SK-N-SH (cell line): Measurements from ENCODE around the gene ARID1B. TPM values are rescaled to one million over a fixed set of nuclear protein-coding genes. Genes with fewer than 3 reads are reported as not detected.

Source experiments
- CTCF ChIA-PET: fragments of 300-600, 350-600 bp; formaldehyde crosslinking; extraction: SDS; loops from one replicate; lab custom pipeline; 2021; lab: Yijun Ruan, JAX
- POLR2A ChIA-PET: fragments of 350-600 bp; sonication (Branson Sonifier 250); formaldehyde crosslinking; extraction: SDS; loops from one replicate; lab custom pipeline; 2020; ENCODE audit warnings: antibody characterized with exemption, inconsistent platforms; lab: Yijun Ruan, JAX
- DNase-seq: peaks from one replicate; pipeline ENCODE4 v3.0.0; 2012
- H2AFZ ChIP-seq: fragments of 200-600 bp; sonication (generic); 2 replicates; pipeline ENCODE4 v1.8.1; 2016; ENCODE audit warnings: antibody characterized with exemption, mild to moderate bottlenecking, low read depth
- H3F3A ChIP-seq: fragments of 200-600 bp; sonication (generic); replicated peaks from 2 replicates; pipeline ENCODE3; 2016; ENCODE audit warnings: antibody characterized with exemption, mild to moderate bottlenecking; ENCODE audit not compliant: insufficient read depth
- H3K27ac ChIP-seq, 2 experiments: fragments of 200-500 bp in 1 of 2; fragments of 200-600 bp in 1 of 2; sonication (Bioruptor generic) in 1 of 2; sonication (generic), shearing (Covaris generic) in 1 of 2; 2 replicates each; pipeline versions ENCODE4 v1.5.1 to v1.6.1; 2014 to 2016; ENCODE audit warnings: low read depth in 2 of 2, inconsistent platforms in 1 of 2, low read length in 1 of 2, mild to moderate bottlenecking in 1 of 2, mixed read lengths in 1 of 2
- H3K27me3 ChIP-seq: fragments of 200-600 bp; sonication (generic), shearing (Covaris generic); 2 replicates; pipeline ENCODE4 v1.6.1; 2016; ENCODE audit warnings: mixed run types; ENCODE audit not compliant: insufficient read depth
- H3K36me3 ChIP-seq, 2 experiments: fragments of 200-500 bp in 1 of 2; fragments of 200-600 bp in 1 of 2; sonication (Bioruptor generic) in 1 of 2; sonication (generic) in 1 of 2; replicated peaks in 1 of 2; 2 replicates each; pipeline versions ENCODE3 to v1.5.1; 2014 to 2016; ENCODE audit warnings: low read length in 1 of 2, mild to moderate bottlenecking in 1 of 2; ENCODE audit not compliant: insufficient read depth in 2 of 2, control insufficient read depth in 1 of 2
- H3K4me1 ChIP-seq, 2 experiments: fragments of 200-500 bp in 1 of 2; fragments of 200-600 bp in 1 of 2; sonication (Bioruptor generic) in 1 of 2; sonication (generic), shearing (Covaris generic) in 1 of 2; 2 replicates each; pipeline versions ENCODE4 v1.5.1 to v1.6.1; 2014 to 2016; ENCODE audit warnings: low read depth in 1 of 2, low read length in 1 of 2, mixed run types in 1 of 2; ENCODE audit not compliant: insufficient read depth in 2 of 2, control insufficient read depth in 1 of 2
- H3K4me2 ChIP-seq: fragments of 200-600 bp; sonication (generic), shearing (Covaris generic); 2 replicates; pipeline ENCODE4 v1.6.1; 2017; ENCODE audit warnings: mixed run types
- H3K4me3 ChIP-seq, 2 experiments: fragments of 200-500 bp in 1 of 2; fragments of 200-600 bp in 1 of 2; sonication (Bioruptor generic) in 1 of 2; sonication (generic), shearing (Covaris generic) in 1 of 2; 2 replicates each; pipeline versions ENCODE4 v1.5.1 to v1.8.1; 2014 to 2016; ENCODE audit warnings: low read depth in 2 of 2, inconsistent platforms in 1 of 2, low read length in 1 of 2, mild to moderate bottlenecking in 1 of 2, mixed read lengths in 1 of 2, moderate library complexity in 1 of 2
- H3K79me2 ChIP-seq: fragments of 200-600 bp; sonication (generic); 2 replicates; pipeline ENCODE4 v1.8.1; 2017; ENCODE audit warnings: mild to moderate bottlenecking; ENCODE audit not compliant: insufficient read depth
- H3K9ac ChIP-seq: fragments of 200-600 bp; sonication (generic); 2 replicates; pipeline ENCODE4 v1.6.1; 2017; ENCODE audit warnings: mixed run types
- H3K9me2 ChIP-seq: fragments of 200-600 bp; sonication (generic); 2 replicates; pipeline ENCODE4 v1.6.1; 2017; ENCODE audit warnings: mixed run types
- H3K9me3 ChIP-seq: fragments of 200-600 bp; sonication (generic); 2 replicates; pipeline ENCODE4 v1.6.1; 2017; ENCODE audit warnings: mixed run types, mild to moderate bottlenecking, moderate library complexity
- H4K20me1 ChIP-seq: fragments of 200-600 bp; sonication (generic); 2 replicates; pipeline ENCODE4 v1.6.1; 2017; ENCODE audit warnings: mild to moderate bottlenecking, mixed run types; ENCODE audit not compliant: insufficient read depth
- CTCF ChIP-seq: fragments of 200-600 bp; sonication (generic); IDR thresholded peaks from 2 replicates; pipeline ENCODE4 v1.6.1; 2017; ENCODE audit warnings: antibody characterized with exemption, mild to moderate bottlenecking, moderate library complexity
- ELF1 ChIP-seq: IDR thresholded peaks from 2 replicates; pipeline ENCODE4 v1.4.0; 2012
- EZH2phosphoT487 ChIP-seq: fragments of 200-600 bp; sonication (generic); IDR thresholded peaks from 2 replicates; pipeline ENCODE4 v1.6.1; 2017; ENCODE audit warnings: low read depth, mixed run types, mild to moderate bottlenecking, antibody characterized with exemption, moderate library complexity, borderline replicate concordance
- FOXM1 ChIP-seq: IDR thresholded peaks from 2 replicates; pipeline ENCODE4 v1.4.0; 2012; ENCODE audit warnings: low read depth, mild to moderate bottlenecking
- GABPA ChIP-seq: IDR thresholded peaks from 2 replicates; pipeline ENCODE4 v1.4.0; 2012; ENCODE audit warnings: low read depth, mild to moderate bottlenecking
- JUND ChIP-seq: IDR thresholded peaks from 2 replicates; pipeline ENCODE4 v1.4.0; 2012
- NFIC ChIP-seq: IDR thresholded peaks from 2 replicates; pipeline ENCODE4 v1.4.0; 2012; ENCODE audit warnings: borderline replicate concordance
- PBX3 ChIP-seq: IDR thresholded peaks from 2 replicates; pipeline ENCODE4; 2012
- POLR2AphosphoS5 ChIP-seq: IDR thresholded peaks from 2 replicates; pipeline ENCODE4 v1.6.1; 2012; ENCODE audit warnings: low read depth, low read length
- RCOR1 ChIP-seq: fragments of 150-350 bp; IDR thresholded peaks from 2 replicates; pipeline ENCODE4 v1.6.1; 2017; ENCODE audit warnings: antibody characterized with exemption, low read length
- RFX5 ChIP-seq: IDR thresholded peaks from 2 replicates; pipeline ENCODE4 v1.6.1; 2012; ENCODE audit warnings: mild to moderate bottlenecking, improper control_type of control experiment, low read length
- RXRA ChIP-seq: IDR thresholded peaks from 2 replicates; pipeline ENCODE4 v1.4.0; 2012; ENCODE audit warnings: low read depth, mild to moderate bottlenecking, borderline replicate concordance
- SMC3 ChIP-seq: IDR thresholded peaks from 2 replicates; pipeline ENCODE4 v1.6.1; 2012; ENCODE audit warnings: low read depth, low read length, improper control_type of control experiment
- TEAD4 ChIP-seq: IDR thresholded peaks from 2 replicates; pipeline ENCODE4 v1.4.0; 2012; ENCODE audit warnings: mild to moderate bottlenecking, borderline replicate concordance; ENCODE audit not compliant: insufficient read depth
- YY1 ChIP-seq: IDR thresholded peaks from 2 replicates; pipeline ENCODE4 v1.4.0; 2012; ENCODE audit warnings: low read depth, mild to moderate bottlenecking
- WGBS: methylation state at CpG from one replicate; pipeline ENCODE4 v1.1.6; 2017; ENCODE audit warnings: low lambda C conversion rate; 5-methylcytosine and 5-hydroxymethylcytosine counted together
- polyA plus RNA-seq, 3 experiments: library from polyadenylated mRNA; depleted of rRNA; stranded (reverse); fragments of >200 nt; gene quantifications; 2 replicates each; pipeline ENCODE4 v1.2.3, GENCODE V29; 2012

Gene ARID1B
- polyA plus RNA-seq, 1 of the 3 experiments (the other 2 are of a cell fraction), result 13.6 TPM

- TF ChIP-seq RXRA, result no peak
- no peak for TF ChIP-seq CTCF
- TF ChIP-seq GABPA, result no peak
- TF ChIP-seq YY1, result no peak
- no peak for TF ChIP-seq JUND
- TF ChIP-seq PBX3, result no peak
- TF ChIP-seq, all 33 proteins: peak for 0
Observed at GRCh38 chr6:156853733-156854132, 76.6 kb downstream of the ARID1B start (continued).

- no peak overlapping the region for H2AFZ ChIP-seq
- H3K79me2 ChIP-seq, result peaks cover 100% of the 10 kb centered on the region
- H3K4me2 ChIP-seq, result no peak overlapping the region
- no peaks in the 10 kb centered on the region for H3K36me3 ChIP-seq
- POLR2A ChIA-PET, result no interaction called here
- H3K27me3 ChIP-seq, result no peaks in the 10 kb centered on the region
- no peaks in the 10 kb centered on the region for H3F3A ChIP-seq
- 97% methylated on average over 10 of the region's 10 CpGs for WGBS
- no peaks in the 10 kb centered on the region for H3K9me2 ChIP-seq
- CTCF ChIA-PET, result no interaction called here
- H4K20me1 ChIP-seq, result peaks cover 100% of the 10 kb centered on the region
- H3K4me3 ChIP-seq, result no peak overlapping the region
- no peak overlapping the region; a peak in 1 of 4 replicates for H3K27ac ChIP-seq
- no peaks in the 10 kb centered on the region for H3K9me3 ChIP-seq
- no peak for TF ChIP-seq GABPA
- no peak for TF ChIP-seq EZH2phosphoT487
- TF ChIP-seq RFX5, result no peak
- TF ChIP-seq SMC3, result no peak
- no peak for TF ChIP-seq NFIC
- TF ChIP-seq TEAD4, result no peak
- no peak for TF ChIP-seq ELF1
- TF ChIP-seq FOXM1, result no peak
- TF ChIP-seq POLR2AphosphoS5, result no peak
- TF ChIP-seq RCOR1, result no peak
- H3K9ac ChIP-seq, result no peak overlapping the region
- DNase-seq, result no peak
- peaks cover 14 to 19% of the 10 kb centered on the region in 2 experiments; a peak in 2 of 4 replicates for H3K4me1 ChIP-seq
Observed at GRCh38 chr6:156854466-156855161, 77.4 kb downstream of the ARID1B start.
